A673 (cell line): ENCODE measurements around the gene GABRB2.

Experiments used
- EZH2 ChIP-seq: fragments of 200-600 bp; sonication (generic); IDR thresholded peaks from 2 replicates; pipeline ENCODE4 v1.6.1; 2017; ENCODE audit warnings: borderline replicate concordance, low read depth, mild to moderate bottlenecking, mixed read lengths, antibody characterized with exemption, low read length; ENCODE audit not compliant: poor library complexity, severe bottlenecking
- TF ChIP-seq, protein P1 (sequence below): fragments of 300-800, 200-600 bp; sonication (generic); conservative IDR thresholded peaks from 2 replicates; pipeline ENCODE4 v1.5.1; 2017; ENCODE audit warnings: low read depth, mild to moderate bottlenecking, antibody characterized with exemption, low read length, moderate library complexity, mixed read lengths

GRCh38 chr5:161391724-161392123, 154.8 kb downstream of the GABRB2 start:
- TF ChIP-seq, protein P1, sequence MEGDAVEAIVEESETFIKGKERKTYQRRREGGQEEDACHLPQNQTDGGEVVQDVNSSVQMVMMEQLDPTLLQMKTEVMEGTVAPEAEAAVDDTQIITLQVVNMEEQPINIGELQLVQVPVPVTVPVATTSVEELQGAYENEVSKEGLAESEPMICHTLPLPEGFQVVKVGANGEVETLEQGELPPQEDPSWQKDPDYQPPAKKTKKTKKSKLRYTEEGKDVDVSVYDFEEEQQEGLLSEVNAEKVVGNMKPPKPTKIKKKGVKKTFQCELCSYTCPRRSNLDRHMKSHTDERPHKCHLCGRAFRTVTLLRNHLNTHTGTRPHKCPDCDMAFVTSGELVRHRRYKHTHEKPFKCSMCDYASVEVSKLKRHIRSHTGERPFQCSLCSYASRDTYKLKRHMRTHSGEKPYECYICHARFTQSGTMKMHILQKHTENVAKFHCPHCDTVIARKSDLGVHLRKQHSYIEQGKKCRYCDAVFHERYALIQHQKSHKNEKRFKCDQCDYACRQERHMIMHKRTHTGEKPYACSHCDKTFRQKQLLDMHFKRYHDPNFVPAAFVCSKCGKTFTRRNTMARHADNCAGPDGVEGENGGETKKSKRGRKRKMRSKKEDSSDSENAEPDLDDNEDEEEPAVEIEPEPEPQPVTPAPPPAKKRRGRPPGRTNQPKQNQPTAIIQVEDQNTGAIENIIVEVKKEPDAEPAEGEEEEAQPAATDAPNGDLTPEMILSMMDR, result no peak
- TF ChIP-seq EZH2, result no peak
